Measurements from ENCODE around the gene TCF4.
A peak's percentile ranks its signal among the peaks of the same experiment; 100 is the strongest.

The TCF4 gene

DNA sequence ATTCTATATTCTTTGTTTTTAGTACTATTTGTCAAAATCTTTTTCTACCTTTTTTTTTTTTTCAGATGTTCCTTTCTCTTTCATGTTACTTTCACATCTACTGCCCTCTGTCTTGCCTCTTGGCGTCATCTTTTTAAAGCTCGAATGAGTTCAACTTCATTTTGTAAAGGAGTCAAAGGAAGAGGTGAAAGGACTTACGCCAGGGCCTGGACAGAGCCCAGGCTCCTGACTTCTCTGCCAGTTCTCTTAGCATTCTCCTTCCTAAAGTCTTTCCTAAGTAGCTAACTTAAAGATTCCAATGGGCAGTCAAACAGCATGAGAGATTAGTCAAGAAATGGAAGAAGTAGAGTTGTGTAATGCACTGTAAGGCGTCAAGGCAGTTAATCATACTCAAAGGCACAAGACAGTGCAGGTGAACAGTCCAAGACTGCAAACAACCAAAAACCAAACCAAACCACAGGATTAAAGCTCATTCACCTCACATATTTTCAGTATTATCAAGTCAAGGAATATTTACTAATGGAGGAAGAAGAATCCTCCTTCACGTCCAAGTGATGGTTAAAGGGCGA is 301.7 kb downstream of the TCF4 start:
- FAIRE-seq, result no peak

DNA sequence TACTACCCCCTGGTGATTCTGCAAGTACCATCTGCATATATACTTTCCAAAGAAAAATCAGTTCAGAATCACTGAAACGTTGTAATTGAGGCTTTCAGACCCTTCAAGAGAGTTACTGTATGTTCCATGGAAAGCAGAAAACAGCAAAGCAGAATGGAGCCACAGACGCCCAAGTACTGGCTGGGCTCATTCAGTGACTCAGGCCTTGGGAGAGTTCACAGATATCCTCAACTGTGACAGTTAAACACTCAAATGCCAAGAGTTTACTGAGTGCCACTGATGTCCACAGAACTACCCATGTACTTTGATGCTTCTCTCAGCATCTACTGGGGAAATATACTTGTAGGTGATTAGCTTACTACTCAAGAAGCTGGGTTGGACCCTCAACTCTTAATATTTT is 303.4 kb downstream of the TCF4 start:
- FAIRE-seq, result no peak

DNA sequence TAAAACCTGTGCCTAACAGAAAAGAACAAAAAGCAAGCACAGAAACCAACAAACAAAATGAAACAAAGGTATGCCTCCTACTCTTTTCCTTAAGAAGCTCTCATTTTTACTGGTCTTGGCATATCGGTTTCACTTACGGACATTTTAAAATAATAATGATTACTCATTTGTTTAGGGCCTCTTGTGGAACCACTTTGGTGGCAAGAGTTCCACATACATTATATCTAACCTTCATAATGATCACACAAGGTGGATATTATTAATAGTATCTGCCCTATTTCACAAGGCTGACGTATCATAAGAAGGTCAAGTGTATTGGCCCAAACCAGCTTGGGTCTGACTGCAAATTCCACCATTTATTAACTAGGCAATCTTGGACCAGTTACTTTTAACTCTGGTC is 304.7 kb downstream of the TCF4 start:
- no peak for FAIRE-seq

DNA sequence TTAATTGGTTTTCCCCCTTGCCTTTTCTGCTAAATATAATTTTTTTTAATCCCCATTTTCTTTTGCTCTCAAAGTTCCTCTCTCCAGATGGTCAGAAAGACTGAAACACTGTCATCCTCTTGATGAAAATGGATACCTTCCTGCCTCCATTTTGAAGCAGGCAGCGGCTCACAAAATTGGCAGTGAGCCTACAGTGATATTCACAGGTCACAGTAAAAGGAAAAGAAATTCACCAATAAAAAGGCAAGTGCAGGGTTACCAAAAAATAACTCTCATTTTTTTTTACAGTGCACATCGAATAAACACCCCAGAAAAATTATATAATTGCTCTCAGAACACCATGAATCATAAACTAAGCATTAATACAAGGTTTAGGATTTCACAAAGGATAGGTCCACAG is 307.5 kb downstream of the TCF4 start:
- no peak for FAIRE-seq

DNA sequence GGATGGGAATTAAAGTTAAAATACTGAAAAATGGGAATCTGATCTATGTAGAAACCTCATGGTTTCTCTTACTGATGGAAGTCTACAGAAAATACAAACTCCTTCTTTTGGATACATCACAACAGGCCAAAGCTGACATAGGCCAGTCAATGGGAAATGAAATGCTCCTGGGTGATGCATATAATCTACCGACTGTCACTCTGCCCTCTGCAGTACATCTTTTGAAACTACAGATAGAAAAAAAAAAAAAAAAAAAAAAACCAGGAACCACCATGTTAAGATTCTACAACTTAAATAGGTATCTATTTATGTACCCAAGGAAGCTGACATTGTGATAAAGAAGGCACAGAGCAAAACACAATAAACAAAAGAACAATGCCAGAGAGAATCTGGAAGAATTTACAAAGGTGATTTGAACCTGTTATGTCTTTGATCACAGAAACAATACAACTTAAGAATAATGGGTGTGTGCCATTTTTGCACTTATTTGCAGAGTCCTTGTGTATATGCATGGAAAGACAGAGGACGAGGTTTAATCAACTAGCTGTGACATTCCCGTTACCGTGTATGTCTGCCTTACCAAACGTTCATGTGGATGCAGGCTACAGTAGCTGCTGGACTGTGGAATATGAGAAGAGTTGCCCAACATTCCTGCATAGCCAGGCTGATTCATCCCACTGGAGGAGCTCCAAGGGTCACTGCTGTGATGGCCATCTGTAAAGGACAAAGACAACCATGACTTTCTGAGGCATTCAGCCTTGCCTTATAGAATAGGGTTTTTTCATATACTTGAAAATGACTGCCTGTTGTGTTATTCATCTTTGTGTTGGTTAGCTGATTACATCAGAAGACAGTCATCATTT is 312.7 kb downstream of the TCF4 start:
- FAIRE-seq, result no peak

DNA sequence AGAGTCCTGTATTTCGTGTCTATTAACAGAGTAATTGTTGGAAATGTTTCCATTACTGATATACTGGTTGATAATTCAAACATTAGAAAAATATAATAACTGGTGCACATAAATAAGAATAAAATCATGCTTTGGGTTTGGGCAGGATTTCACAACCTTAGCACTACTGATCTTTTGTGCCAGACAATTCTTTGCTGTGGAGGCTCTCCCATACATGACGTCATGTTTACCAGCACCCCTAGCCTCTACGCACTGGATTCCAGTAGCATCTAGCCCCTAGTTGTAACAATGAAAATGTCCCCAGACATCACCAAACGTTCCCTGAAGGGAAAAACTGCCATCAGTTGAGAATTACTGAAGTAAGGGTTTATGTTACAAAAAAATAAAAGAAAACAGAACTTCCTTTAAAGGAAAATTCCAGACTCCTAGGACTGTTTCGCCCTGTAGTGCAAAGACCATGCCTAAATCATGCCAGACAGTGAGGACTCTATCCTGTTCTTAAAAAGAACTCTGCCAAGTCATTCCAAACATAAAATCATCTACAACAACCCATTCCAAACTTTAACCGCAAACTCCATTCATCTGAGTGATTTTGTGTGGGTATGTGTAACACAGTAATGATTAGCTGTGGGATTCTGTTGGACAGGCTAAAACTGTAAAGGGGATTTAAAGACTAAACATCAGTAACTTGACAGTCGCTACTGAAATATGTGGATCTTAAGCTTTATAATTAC is 315.3 kb downstream of the TCF4 start:
- FAIRE-seq, result no peak

DNA sequence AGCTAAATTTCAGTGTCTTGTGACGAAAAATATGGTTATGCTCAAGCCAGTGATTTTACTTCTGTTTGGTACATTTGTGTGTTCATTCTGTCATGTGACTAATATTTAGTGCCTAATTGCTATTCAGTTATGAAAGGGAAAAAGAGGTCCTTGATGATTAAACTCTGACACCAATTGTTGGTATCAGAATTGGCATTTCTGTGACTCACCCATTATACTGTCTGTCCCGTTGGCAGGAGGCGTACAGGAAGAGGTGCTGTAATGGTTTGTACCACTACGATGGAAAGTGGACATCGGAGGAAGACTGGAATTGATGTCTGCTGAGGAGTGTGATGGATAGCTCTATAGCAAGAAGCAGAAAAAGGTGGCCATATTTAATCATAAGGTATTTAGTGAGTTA is 318.4 kb downstream of the TCF4 start:
- no peak for FAIRE-seq

DNA sequence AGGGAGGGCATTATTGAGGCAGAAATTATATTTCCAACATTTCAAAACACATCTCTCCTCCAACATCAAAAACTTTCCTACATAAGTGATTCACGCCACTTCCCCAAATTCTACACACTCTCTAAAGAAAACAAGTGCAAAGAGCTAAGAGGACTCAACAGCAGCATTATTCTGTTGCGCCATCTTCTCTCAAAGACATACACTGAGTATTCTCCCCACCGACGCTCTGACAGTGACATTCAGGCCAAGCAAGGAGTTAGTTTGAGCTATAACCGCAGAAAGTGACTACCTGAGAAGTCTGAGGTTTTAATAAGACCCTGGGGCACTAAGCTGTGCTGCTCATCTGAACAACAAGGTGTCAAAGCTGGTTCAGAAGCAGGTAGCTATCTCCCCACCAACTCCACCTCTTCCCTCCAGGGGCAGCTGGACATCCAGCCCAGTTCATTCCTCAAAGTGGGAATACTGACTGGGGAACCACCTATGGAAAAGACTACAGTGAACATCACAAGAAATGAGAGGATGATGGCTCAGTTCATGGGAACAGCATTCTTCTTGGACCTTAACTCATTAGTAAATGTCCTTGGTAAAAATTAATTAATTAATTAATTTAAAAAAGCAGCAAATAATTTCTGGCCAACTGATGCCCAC is 319.2 kb downstream of the TCF4 start:
- no peak for FAIRE-seq

DNA sequence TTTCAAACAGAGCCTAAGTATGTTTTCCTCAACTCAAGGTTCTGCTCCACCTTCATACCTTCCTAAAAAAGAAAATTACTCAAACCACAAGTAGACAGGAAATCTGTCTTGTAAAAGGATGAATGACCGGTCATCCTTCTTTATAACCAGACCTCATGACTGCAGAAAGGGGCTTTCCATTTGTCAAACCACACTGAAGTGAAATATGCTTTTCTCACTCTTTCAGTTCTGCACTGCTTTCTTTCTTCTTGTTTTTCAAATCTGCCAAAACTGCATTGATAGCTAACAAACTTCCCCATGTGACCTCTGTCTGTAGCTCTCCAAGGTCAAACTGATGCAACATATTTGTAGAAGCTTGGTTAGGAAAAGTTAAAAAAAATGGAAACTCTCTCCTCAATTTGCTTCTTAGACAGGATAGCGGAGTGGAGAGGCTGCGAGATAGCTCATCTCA is 319.8 kb downstream of the TCF4 start:
- no peak for FAIRE-seq

DNA sequence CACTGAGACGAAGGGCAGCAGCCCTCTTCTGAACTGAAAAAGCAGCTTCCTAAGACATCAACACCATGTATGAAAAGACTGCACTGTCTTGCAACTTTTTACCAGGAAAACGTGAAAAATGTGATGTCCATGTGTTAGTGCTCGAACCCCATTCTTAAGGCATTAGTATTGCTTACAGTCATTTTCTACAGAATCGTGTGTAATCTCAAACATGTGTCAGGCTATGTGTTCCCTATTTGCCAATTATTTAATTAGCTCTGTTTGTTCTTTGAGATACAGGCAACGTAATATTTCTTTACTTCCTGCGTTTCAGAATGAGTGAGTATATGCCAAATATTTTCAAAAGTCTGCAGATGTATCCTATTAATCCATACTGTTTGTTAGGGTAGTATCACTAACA is 321.0 kb downstream of the TCF4 start:
- FAIRE-seq, result no peak

DNA sequence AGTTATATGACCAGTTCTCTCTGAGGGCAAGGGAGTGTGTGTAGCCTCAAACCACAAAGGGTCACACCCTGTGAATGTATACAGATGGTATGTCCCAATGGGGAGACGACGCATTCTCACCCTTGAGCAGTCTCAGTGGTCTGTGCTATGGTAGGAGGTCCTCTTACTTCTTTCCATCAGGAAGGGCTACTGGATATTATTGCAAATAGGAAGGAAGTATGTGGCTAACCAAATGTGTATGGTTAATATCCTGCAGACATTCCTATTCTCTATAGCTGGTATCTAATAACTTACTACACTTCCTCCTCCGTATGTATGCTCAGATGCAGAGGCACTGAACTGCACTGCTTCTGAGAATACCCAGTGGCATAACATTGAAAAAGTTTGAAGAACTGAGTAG is 322.0 kb downstream of the TCF4 start:
- no peak for FAIRE-seq

DNA sequence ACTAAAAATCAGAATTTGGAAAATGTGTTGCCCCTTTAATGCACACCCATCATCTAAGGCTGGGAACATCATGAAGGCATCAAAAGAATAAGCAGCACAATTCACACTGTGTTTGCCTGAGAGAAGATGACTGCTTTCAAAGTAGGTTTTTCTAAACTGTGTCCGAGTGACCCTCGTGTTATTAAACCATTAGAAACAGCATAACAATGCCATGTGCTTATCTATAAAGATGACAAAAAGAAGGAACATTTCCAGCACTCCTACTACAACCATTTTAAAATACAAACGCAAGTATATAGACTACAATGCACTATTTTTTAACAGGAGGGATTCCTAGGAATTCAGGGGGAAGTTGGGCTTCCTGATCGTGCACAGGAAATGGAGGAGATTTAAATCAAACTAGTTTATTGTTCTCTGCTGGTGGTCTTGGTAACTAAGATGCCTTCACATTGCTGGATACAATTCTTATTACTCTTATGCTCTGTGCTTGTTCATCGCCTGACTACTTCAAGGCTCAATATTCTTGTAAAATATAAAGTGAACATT is 322.8 kb downstream of the TCF4 start:
- FAIRE-seq, result peak; percentile 95

DNA sequence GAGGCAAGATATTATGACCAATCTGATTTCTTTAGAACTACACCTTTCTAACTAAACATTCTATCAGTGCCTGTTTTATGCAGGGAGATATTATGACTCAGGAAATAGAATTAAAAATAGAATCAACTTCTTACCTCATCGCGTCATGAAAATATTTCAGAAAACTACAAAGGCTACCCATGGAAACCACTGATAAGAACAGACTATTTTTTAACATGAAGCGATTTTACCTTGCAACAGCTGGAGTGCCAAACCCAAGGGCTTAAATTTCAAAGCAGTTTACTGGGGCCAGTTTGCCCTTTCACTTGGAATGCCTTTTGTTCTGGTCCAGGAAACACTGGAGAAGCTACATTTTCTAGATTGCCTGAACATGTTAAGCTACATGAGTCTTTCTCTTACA is 323.9 kb downstream of the TCF4 start:
- peak; percentile 82 for FAIRE-seq

DNA sequence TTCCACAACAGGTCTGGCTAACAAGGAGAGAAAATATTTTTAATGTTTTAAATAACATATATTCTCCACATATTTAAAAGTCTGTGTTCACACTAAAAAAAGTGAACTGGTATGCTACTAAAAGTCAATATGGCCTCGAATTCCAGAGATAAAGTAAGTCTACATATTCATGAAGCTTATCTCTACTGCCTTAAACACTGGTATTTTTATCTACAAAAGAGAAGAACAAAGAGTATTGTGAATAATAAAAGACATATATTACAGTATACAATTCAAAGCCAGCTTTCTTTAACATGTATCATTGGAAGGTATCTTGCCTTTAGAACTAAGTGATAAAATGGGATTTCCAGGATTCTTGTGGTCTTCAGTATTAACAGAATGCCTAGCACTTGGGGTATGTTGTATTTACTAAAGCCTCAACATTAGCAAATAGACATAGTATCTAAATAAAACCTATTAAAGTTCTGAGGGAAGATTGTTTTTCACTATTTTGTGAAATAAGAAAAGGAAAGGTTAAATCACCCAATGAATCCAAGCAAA is 325.9 kb downstream of the TCF4 start:
- no peak for FAIRE-seq

DNA sequence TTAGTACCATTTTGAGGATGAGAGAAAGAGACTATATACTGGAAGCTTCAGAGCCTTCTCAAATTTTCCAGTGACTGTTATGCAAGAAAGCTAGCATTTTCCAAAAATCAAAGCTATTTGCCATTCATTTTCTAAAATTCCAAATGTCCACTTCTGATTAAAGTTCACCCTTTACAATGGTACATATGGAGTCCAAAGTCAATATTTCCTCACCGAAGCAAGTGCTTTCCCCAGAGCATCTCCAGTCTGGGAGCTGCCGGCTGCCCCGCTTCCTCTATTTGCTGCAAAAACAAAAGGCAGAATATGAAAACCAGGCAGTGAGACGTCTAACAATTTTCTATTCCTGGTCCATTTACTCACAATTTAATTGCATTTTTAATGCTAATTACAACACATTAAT is 326.7 kb downstream of the TCF4 start:
- FAIRE-seq, result no peak

DNA sequence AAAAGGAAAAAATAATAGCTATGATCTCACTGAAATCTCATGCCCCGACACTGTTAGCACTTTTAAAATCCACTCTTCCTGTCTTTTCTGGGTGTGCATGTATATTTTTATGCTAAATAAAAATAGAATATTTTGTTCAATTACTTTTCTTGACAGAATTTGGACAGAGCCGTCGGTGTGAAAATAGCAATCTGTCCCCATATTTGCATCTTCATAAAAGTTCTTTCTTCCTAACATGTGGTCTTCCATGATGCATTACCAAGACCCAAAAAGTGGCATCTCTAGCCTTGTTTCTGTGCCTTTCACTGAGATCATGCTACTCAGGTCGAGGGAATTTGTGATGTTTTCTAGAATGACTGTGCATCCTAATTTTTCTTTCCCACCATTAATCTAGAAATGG is 329.9 kb downstream of the TCF4 start:
- FAIRE-seq, result no peak

DNA sequence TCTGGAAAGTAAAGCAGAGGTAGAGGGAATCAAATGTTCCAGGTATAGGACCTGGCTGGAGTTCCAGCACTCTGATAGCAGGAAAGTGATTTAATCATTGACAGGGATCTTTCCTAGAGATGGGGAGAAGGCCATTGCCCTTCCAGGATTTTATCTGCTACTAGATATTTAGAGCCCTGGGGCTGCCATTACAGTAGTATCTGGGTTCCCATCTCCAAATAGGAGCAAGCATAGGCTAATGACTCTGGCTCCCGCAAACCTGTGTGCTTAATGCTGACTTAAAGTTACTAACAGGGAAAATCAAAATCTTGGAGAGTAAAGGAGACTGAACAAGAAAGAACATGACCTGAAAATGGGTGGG is 331.1 kb downstream of the TCF4 start:
- no peak for FAIRE-seq

DNA sequence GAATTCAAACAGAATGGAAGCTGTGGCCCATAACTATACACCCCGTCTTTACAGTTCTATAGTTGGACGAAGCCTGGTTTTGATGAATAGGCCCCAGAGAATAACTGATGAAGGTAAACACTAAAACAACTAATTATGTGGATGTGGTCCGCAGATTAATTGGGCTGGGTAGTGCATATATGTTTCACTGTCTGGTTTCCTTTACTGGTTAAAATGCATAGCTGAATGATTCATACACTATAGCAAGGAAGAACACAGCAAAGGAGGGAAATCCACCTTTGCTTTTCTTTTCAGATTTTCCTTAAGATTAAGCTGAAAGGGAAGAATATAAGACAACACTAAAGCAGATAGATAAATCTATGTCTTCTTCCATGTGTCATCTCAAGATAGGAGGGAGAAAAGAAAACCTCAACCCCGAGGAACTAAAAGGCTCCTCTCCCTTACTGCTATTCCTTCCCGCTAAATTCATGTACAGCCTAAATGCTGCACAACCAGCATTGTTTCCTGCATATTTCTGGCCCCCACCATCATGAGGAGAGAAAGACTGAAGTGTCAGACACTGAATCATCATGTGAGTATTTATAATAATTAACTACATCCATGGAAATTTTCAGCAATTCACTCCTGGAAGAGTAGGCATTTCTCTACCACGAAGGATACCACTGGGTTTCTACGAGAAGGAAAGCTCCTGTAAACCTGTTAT is 331.6 kb downstream of the TCF4 start:
- FAIRE-seq, result no peak

DNA sequence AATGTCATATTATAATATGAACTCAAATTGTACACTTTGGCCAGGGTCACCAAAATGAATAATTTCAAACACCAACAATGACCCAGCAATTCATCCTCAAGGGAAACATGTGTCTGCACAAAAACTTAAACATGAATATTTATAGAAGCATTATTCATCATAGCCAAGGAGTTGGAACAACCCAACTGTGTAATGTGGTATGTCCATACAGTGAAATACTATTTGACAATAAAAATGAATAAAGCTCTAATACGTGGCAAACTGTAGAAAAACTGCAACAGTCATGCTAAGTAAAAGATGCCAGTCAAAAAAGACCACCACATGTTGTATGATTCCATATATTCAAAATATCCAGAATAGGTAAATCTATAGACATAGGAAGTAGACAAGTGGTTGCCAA is 334.2 kb downstream of the TCF4 start:
- no peak for FAIRE-seq

DNA sequence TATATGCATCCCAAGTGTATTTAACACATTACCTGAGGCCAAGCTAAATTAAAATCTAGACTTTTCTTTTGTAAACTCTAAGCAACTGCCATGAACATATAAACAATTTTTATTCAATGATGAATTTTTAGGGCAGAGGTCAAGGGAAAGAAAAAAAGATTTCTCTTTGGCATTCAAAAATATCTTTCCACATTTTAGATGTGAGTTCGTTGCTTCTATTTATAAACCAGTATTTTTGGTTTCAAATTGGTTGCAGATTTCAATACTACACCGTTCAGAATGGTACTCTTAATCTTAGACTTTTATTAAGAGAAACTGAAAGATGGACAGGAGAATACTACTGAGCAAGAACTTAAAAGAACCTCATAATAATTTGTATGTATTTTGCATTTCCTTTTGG is 335.1 kb downstream of the TCF4 start:
- FAIRE-seq, result peak; percentile 90

DNA sequence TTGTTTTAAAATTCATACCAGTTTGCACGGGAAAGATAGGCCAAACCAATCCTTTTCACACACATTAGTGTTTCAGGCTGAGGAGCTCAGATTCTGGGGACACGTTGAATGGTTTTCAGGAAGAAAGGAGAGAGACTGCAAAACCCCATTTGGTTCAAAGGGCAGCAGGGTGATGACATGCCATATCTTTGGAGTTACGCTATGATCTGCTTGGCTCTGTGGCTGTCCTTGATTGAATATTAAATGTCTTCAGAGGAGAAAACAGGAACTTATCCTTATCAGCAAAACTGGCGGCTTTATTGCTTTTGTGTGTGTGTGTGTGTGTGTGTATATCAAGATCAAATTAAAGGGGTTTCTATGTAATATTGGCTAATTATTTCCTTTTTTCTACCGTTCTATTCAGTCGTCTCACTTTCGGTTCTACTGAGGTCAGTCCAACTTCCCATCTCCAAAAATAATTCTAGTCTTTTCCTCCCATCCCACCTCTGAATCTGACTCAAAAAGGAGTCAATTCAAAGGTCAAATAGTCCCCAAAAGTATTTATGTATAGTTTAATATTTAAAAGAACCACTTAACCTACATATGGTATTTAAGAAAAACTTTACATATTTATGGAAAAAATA is 335.8 kb downstream of the TCF4 start:
- no peak for FAIRE-seq
